Kidney (tissue), 14 donors: ENCODE results near the gene PCDHA12. TPM values are rescaled to one million over a fixed set of nuclear protein-coding genes. Genes with fewer than 3 reads are reported as not detected.

Experiments
- DNase-seq, 5 donors: peaks; one replicate each; pipeline ENCODE4 v3.0.0-alpha.2; 2013 to 2020
- FAIRE-seq: peaks from 2 replicates; lab custom pipeline; 2012; peaks lifted over from hg19 to GRCh38; lab: Jason Lieb, UNC
- H3K27ac ChIP-seq, 2 donors: one replicate each; pipeline ENCODE4 v1.7.0; 2013; ENCODE audit warnings: low read depth in 2 of 2, low read length in 2 of 2, inconsistent platforms in 1 of 2
- H3K27me3 ChIP-seq: one replicate; pipeline ENCODE4 v1.7.1; 2013; ENCODE audit warnings: low read length, inconsistent platforms; ENCODE audit not compliant: control insufficient read depth, insufficient read depth
- H3K36me3 ChIP-seq, 3 donors: one replicate each; pipeline versions ENCODE4 v1.7.0 to v1.7.1; 2013; ENCODE audit warnings: low read length in 3 of 3, control low read depth in 1 of 3, inconsistent platforms in 1 of 3; ENCODE audit not compliant: insufficient read depth in 3 of 3, control insufficient read depth in 2 of 3
- H3K4me1 ChIP-seq, 3 donors: one replicate each; pipeline versions ENCODE4 v1.7.0 to v1.7.1; 2013; ENCODE audit warnings: low read length in 3 of 3, inconsistent platforms in 1 of 3, low read depth in 1 of 3; ENCODE audit not compliant: control insufficient read depth in 2 of 3, insufficient read depth in 2 of 3
- H3K4me3 ChIP-seq, 3 donors: one replicate each; pipeline versions ENCODE4 v1.7.0 to v1.8.1; 2013; ENCODE audit warnings: low read length in 3 of 3, control low read depth in 1 of 3, inconsistent platforms in 1 of 3
- H3K9ac ChIP-seq, 3 donors: one replicate each; pipeline versions ENCODE4 v1.7.0 to v1.7.1; 2013; ENCODE audit warnings: low read length in 3 of 3, control low read depth in 1 of 3, inconsistent platforms in 1 of 3
- H3K9me3 ChIP-seq, 3 donors: one replicate each; pipeline versions ENCODE4 v1.7.0 to v1.7.1; 2013; ENCODE audit warnings: low read length in 3 of 3, control low read depth in 1 of 3, inconsistent platforms in 1 of 3; ENCODE audit not compliant: control insufficient read depth in 2 of 3, insufficient read depth in 1 of 3
- intact Hi-C: fragments of 100-400 bp; cut with DNase I; formaldehyde crosslinking; loops from one replicate; pipeline ENCODE4 v1.11.1; 2022
- polyA plus RNA-seq: library from polyadenylated mRNA; stranded (reverse); fragments of 350-450 nt; fragmentation: Illumina TruSeq; extraction: RNeasy Lipid Tissue Mini Kit (QIAGEN cat#74804); gene quantifications from one replicate; pipeline ENCODE4 v1.2.3, GENCODE V29; 2014; ENCODE audit warnings: low read depth, low replicate concordance; ENCODE audit not compliant: insufficient read depth
- total RNA-seq: library from RNA; stranded (reverse); fragmentation: NEBNext Ultra II Directional; extraction: Animal tissue kit (Norgen Biotek cat#: 25700); gene quantifications from one replicate; pipeline ENCODE4 v1.2.1, GENCODE V29; 2021
- TF ChIP-seq, protein P1 (sequence below): IDR thresholded peaks from 3 replicates; pipeline ENCODE4 v1.5.1; 2012; ENCODE audit warnings: mild to moderate bottlenecking, moderate library complexity, borderline replicate concordance; ENCODE audit not compliant: insufficient read depth; ENCODE audit errors: extremely low read depth
- donor health status: control.
- donor health status: control.
- donor health status: control.
- donor health status: control.
- donor health status: control.
- donor health status: DM: yes; HTN: yes; CAD: no.
- donor health status: Normal renal cell carcinoma (clear cell type).

PCDHA12 gene
- total and polyA plus RNA-seq, 2 donors from 2014 or later, result 1.1 to 5.2 TPM

DNA sequence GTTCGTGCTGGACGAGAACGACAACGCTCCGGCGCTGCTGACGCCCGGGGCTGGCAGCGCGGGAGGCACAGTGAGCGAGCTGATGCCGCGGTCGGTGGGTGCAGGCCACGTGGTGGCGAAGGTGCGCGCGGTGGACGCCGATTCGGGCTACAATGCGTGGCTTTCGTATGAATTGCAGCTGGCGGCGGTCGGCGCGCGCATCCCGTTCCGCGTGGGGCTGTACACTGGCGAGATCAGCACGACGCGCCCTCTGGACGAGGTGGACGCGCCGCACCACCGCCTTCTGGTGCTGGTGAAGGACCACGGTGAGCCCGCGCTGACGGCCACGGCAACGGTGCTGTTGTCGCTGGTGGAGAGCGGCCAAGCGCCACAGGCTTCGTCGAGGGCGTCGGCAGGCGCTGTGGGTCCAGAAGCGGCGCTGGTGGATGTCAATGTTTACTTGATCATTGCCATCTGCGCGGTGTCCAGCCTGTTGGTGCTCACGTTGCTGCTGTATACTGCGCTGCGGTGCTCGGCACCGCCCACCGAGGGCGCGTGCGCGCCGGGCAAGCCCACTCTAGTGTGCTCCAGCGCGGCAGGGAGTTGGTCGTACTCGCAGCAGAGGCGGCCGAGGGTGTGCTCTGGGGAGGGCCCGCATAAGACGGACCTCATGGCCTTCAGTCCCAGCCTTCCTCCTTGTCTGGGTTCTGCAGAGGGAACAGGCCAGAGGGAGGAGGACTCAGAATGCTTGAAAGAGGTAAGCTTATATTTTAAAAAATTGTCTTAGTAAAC, 9.0 kb downstream of the PCDHA12 start:
- FAIRE-seq (no peak), DNase-seq (peak in 1 of 5 donors; percentile 72)
- H3K4me3 ChIP-seq, result no peak overlapping the region
- TF ChIP-seq, protein P1, sequence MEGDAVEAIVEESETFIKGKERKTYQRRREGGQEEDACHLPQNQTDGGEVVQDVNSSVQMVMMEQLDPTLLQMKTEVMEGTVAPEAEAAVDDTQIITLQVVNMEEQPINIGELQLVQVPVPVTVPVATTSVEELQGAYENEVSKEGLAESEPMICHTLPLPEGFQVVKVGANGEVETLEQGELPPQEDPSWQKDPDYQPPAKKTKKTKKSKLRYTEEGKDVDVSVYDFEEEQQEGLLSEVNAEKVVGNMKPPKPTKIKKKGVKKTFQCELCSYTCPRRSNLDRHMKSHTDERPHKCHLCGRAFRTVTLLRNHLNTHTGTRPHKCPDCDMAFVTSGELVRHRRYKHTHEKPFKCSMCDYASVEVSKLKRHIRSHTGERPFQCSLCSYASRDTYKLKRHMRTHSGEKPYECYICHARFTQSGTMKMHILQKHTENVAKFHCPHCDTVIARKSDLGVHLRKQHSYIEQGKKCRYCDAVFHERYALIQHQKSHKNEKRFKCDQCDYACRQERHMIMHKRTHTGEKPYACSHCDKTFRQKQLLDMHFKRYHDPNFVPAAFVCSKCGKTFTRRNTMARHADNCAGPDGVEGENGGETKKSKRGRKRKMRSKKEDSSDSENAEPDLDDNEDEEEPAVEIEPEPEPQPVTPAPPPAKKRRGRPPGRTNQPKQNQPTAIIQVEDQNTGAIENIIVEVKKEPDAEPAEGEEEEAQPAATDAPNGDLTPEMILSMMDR, result no peak
- no peaks in the 10 kb centered on the region for H3K4me1 ChIP-seq
- intact Hi-C loops, result no loop called here
- no peaks in the 10 kb centered on the region for H3K36me3 ChIP-seq
- no peak overlapping the region for H3K27ac ChIP-seq
- H3K27me3 ChIP-seq, result no peaks in the 10 kb centered on the region
- H3K9me3 ChIP-seq, result peaks cover 1 to 11% (median 8%) of the 10 kb centered on the region in 3 donors
- H3K9ac ChIP-seq, result no peak overlapping the region

DNA sequence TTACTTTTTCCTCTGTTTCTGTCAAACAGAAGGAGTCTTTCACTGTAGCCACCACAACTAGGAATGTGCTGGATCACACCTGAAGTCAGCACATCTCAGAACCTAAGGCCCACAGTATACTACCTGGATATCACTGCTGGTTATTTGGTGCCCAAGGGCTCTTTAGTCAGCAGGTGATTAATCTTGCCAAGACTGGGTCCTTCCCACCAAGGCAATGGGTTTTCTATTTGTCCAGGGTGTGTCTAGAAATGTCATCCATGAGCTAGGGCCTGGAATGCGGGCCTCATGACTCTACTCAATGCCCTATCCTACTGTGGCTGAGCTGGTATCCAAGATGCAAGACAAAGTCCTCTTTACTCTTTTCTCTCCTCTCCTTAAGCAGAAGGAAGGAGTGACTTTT, 41.2 kb downstream of the PCDHA12 start:
- DNase-seq (no peak), FAIRE-seq (no peak)
- peaks cover 0 to 4% (median 0%) of the 10 kb centered on the region in 3 donors for H3K9me3 ChIP-seq
- no peak overlapping the region for H3K9ac ChIP-seq
- H3K4me3 ChIP-seq, result no peak overlapping the region
- TF ChIP-seq, protein P1, result no peak
- no peaks in the 10 kb centered on the region for H3K36me3 ChIP-seq
- H3K4me1 ChIP-seq, result no peaks in the 10 kb centered on the region
- no peak overlapping the region for H3K27ac ChIP-seq
- H3K27me3 ChIP-seq, result no peaks in the 10 kb centered on the region
- intact Hi-C loops, result no loop called here

DNA sequence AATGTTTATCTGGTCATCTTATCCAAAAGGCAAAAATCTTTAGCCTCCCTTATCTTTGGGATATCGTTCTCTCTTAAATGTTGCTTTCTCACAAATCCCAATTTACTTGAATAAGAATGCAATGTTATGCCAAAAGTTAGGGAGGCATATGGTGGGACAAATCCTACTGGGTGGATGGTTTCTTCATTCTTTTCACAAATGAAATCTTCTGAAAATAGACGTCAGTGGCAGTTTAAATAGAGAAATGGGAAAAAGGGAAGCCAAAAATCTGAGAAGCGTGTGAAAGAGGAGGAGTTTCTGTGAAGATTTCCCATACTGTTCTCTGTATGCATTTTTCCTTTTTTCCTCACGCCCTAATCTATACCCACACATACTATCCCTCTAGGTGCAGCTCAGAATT, 48.5 kb downstream of the PCDHA12 start:
- H3K4me1 ChIP-seq, result peaks cover 0 to 8% (median 5%) of the 10 kb centered on the region in 3 donors
- H3K4me3 ChIP-seq, result no peak overlapping the region
- TF ChIP-seq, protein P1, result no peak
- intact Hi-C loops, result no loop called here
- DNase-seq (no peak), FAIRE-seq (no peak)
- no peak overlapping the region for H3K9ac ChIP-seq
- no peaks in the 10 kb centered on the region for H3K9me3 ChIP-seq
- no peaks in the 10 kb centered on the region for H3K36me3 ChIP-seq
- peaks cover 20% of the 10 kb centered on the region for H3K27me3 ChIP-seq
- no peak overlapping the region for H3K27ac ChIP-seq
